Activated CD8-positive, alpha-beta memory T cell treated with anti-CD3 and anti-CD28 coated beads for 4 hours (primary cell): ENCODE results near the gene NUDT1.

Experiments
- DNase-seq, 2 donors: peaks; one replicate each; pipeline ENCODE4 v3.0.0-alpha.2; 2020; ENCODE audit warnings: low read depth in 2 of 2

NUDT1 gene

DNA sequence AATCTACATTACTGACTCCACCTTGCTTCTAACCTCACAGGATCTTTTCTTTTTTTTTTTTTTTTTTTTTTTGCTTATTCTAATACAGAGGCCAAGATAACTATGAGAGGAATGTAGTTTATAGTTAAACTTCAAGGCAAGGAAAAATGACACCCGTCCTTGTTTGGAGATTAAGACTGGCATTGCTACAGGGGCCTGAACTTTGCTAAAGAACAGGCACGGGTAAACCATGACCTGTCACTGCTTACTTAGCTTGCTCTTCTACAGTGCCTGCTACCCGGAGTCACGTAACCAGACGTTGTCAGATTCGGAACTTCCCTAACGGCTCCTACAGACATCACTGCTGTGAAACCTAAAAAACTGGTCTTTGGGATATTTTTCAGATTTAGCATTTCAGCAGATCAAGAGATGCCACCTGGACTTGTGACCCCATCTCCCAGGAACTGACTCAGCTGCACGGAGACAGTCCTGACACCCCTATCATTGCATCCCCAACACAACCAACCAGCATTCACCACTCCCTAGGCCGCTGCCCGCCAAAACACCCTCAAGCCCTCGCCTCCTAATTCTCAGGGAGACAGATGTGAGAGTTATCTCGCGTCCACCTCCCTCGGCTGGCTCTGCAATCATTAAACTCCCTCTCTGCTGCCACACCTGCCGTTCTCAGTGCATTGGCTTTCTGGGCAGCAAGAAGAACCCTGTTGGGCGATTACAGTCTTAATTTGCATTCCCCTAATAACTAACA, 36.8 kb upstream of the NUDT1 start:
- DNase-seq = no peak

DNA sequence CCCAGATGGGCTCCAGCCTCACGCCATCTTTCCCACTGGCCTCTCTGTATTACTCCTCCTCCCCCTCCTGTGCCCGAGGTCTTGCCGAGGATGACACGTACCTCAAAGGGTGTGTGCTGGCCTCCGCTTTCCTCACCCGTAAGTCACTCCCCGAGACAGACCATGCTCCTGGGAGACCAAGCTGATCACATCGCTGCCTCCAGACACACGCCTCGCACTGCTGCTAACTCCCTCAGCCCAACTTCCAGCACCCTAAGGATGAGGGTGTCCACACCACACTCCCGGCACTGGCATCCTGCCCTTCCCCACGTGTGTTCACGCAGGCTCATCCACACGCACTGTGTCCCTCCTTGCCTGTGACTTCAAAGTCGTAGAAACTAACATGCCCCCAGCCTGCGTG, 33.3 kb upstream of the NUDT1 start:
- no peak for DNase-seq

DNA sequence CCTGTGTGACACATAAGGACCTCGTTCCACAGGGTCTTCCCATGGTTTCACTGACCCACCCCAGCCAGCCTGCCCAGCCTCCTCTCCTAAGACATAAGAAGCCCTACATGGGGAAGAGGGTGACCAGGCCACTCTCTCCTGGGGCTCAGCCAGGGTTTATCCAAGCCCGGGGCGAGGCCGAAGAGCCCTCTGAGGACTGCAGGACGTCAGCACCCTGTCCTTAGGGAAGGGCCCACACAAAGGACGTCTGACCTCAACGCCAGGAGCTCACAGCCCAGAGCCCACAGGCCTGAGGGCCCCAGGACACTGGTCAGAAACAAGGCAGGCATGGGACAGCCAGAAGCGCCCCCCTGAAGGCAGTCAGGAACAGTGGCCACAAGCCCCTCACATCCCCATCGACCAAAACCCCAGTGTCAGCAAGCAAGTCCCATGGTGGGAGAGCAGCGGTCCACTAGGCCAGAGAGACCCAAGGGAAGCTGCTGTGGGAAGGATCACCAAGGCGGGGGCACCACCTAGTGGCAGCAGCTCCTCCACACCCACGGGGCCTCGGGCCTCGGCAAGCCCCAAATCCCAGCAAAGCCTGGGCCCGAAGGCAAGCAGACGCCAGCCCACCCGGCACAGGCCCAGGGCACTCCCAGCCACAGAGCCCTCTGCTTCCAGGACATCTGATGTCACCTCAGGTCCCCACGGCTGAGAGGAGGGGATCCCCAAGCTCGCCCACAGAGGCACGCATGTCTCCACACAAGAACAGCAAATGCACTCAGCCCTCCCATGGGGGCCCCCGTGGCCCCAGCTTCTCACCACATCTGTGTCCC, 32.7 kb upstream of the NUDT1 start:
- no peak for DNase-seq

DNA sequence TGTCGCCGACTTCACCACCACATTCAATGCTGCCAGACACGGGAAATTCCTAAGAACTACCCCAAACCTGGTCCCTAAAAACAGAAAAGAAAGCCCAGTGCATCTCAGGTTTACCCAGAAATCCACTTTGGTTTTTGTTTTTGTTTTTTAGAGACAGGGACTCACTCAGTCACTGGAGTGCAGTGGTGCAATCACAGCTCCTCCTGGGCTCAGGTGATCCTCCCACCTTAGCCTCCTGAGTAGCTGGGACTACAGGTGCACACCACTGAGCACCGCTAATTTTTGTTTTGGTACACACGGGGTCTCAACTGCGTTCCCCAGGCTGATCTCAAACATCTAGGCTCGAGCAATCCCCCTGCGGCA, 32.1 kb upstream of the NUDT1 start:
- DNase-seq = no peak

DNA sequence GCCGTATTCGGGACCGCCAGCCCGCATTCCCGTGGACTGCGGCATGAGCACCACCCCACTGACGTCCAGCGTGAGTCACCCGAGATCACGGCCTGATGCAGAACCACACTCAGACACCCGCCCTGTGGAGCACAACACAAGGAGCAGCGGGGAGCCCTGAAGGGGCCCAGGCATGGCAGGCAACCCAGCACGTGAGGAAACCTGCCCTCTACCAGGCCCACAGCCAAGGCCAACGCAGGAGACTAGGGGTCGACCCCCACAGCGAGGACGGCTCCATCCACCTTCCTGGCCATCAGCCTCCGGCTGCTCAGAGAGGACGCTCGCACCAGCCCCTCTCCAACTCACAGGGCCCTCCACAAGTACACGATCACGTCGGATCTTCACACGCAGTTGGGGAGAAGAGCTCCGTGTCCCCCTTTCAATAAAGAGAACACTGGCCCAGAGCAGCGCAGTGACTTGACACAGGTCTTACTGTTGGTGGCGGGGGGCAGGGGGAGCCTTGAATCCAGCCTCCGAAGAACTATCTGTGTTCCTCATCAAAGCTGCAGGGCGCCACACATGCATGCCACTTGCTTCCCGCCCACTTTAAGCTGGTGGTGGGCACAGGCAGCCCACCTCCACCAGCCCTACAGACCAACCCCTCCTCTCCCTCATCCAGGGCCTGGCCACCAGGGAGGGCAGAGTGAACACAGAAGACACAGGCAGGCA, 31.3 kb upstream of the NUDT1 start:
- DNase-seq = no peak

DNA sequence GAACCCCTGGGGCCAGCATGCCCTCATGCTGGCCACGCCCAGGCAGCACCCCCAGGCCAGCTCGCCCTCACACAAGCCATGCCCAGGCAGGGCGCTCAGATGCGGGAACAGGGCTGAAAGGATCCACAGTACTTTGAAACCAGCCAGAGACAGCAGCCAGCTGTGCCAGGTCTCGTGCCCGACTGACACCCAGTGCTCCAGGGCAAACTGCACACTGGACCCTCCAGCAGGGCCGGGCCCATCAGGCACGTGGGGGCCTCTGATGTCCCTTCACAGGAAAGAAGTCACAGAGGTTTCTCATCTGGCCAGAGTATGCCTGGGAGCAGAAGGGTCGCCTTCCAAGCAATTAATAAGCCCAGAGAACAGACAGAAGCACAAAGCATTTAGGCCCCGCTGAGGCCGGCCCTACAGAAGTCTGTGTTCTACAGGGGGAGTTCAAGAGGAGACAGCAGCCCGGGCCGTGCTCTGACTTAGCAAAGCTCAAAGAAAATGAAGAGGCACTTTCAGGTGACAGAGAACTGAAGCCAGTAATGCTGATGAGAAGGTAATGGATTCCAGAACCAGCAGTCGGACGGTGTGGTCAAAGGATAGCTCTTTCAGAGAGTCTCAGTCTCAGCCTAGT, 30.7 kb upstream of the NUDT1 start:
- no peak for DNase-seq

DNA sequence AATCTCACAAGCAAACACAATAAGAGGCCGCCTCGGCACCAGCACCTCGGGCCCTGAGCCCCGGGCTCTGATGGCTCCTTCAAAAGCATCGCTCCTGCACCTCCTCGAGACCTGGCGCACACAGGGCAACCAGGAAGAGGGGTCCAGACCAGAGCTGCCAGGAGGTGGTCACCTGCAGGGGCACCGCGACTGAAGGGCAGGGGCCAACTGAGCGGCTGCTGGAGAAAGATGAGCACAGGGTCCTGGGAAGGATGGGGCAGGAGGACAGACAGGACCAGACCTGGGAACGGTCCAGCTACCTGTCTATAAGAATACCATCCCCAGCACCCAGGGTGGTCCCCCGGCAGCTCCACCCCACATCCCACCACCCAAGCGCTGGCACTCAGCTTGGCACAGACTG, 30.1 kb upstream of the NUDT1 start:
- DNase-seq = no peak

DNA sequence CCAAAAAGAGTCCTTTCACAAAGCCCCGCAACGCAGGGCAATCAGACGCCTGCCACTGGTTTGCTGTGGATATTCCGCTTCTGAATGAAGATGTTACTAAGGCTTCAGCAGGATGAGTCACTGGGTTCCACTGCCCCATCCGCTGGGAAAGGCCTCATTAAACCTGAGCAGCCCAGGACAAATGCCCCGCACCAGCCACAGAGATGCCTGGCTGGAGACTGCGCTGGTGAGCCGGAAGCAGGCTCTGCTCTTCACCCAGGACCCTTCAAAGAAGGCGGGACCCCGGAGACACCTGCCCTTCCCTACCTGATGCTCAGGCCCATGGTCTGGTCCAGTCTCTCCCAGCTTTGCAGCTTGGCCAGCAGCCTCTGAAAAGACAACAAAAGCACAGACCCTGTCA, 29.1 kb upstream of the NUDT1 start:
- DNase-seq = no peak

DNA sequence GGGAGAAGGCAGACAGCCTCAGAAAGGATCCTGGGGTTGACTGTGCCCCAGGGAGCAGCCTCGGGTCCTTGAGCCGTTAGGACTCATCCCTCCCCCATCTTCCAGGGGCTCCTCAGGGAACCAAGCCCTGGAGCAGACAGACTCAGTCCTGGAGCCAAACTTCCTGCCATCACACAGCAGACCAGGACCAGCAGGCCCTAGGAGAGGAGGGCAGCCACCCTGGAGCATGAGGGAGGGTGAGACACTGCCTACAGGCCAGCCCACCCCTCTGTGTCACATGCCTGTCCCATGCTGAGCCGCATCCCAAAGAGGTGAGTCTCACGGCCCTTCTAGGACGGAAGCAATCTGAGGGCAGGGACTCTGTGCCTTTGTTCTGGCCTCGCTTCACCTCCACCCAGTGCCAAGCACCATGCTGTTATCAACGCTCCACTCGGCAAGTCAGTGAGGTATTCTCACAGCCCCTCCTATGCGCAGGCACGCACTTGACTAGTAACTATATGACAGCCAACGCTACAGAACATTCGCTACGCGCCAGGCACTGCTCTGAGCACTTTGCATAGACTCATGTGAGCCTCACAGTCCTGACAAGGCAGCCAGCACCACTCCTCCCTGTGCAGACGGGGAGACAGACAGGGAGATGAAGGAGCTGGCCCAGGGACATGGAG, 28.3 kb upstream of the NUDT1 start:
- no peak for DNase-seq

DNA sequence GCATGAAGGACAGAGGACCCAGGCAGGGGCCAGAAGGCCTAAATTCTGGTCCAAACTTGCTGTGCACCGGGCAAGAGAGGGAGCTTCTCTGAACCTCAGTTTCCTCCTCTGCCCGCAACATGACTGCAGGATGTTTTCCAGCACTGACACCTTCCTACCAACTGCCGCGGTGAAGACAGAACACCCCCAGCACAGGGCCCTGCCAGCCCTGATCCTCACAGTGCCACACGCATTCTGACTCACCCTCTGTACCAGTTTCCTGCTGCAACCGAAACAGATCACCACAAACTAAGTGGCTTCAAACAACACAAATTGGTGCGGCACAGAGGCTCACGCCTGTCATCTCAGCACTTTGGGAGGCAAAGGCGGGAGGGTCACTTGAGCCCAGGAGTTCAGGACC, 27.4 kb upstream of the NUDT1 start:
- DNase-seq = no peak

DNA sequence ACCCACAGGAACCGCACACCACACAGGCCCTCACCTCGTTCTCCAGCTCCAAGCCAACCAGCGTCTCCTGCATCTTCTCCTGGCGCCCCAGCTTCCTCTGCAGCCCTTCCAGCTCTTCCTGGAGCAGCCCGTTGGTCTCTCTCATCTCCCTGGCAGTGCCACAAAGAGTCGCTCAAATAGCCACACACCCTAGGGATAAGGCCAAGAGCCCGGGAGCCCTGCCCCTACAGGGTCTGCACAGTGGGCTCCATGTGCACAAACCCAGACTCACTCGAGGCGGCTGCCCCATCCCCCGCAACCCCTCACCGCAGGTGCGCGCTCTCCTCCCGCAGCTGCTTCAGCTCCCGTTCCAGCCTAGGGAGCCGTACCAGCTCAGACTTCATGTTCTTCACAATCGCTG, 26.2 kb upstream of the NUDT1 start:
- DNase-seq = no peak

DNA sequence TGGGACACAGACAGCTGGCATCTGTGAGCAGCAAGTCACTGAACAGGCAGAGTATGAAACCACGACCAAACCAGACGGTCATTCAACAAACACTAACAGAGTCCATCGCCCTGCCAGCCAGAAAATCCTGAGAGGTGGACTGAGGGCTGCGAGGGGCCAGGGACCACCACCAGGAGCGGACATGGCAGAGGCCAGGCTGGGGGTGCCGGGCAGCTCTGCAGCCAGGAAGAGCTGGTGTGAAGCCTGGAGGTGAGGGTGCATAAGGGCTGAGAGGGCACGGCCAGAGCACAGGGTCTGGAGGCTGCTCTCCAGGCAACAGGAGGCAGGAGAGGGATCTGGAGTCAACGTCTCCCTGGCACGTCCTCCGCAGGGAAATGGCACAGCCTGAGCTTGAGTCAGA, 24.8 kb upstream of the NUDT1 start:
- DNase-seq = no peak

DNA sequence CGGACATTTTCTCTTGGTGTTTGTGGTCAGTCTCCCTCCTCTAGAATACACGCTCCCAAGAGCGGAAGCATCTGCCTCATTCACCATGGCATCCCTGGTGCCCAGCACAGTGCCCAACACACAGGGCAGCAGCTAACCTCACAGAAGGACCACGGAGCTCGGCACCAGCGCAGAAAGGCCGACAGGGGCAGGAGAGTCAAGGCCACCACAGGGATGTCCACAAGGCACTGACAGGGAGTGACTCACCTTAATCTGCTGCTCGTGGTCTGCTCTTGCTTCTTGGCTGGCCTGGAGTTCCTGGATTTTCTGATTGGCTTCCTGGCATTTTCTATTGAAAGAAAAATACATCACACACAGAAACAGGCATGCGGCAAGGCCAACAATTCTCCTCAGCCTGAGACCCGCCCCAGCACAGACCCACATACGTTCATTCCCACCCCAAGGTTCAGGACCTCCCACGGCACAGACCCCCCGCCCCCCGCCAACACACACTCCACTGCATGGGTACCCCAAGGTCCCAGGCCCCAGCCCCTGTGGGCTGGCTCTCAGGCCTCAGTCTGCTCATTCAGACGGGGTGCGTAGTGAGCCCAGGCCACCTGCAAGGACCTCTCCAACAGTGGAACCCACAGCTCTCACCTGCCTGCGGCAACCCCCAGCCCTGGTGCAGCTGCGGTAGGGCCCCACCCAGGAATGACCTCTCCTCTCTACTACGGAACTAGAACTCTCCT, 24.1 kb upstream of the NUDT1 start:
- no peak for DNase-seq

DNA sequence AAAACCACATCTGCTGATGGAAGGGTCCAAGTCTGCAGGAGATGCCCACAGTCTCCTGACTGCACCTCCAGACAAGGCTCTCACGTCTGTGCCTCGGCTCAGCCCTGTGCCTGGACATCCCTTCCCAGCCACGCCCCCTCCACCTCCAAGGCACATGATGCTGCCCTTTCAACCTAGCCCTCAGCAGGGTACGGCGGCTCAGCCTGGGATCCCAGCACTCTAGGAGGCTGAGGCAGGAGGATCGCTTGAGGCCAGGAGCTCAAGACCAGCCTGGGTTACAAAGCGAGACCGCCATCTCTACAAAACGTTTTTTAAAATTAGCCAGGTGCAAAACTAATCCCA, 23.6 kb upstream of the NUDT1 start:
- no peak for DNase-seq

DNA sequence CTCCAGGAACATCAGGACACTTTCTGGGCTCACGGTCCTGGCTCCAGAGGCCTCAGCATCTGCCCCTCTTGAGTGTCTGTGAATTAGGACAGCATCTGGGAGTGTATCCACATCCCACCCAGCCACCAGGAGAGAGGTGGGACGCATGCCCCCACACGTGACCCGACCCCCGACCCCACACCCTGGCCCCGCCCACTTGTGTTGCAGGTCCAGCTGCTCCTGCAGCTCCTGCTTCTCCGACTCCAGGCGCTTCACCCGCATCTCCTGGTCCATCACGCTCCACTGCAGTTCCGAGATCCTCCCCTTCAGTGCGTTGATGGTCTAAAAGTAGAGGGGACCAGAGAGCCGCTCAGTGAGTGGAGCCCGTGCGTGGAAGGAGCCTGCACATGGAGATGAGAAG, 22.9 kb upstream of the NUDT1 start:
- DNase-seq = no peak

DNA sequence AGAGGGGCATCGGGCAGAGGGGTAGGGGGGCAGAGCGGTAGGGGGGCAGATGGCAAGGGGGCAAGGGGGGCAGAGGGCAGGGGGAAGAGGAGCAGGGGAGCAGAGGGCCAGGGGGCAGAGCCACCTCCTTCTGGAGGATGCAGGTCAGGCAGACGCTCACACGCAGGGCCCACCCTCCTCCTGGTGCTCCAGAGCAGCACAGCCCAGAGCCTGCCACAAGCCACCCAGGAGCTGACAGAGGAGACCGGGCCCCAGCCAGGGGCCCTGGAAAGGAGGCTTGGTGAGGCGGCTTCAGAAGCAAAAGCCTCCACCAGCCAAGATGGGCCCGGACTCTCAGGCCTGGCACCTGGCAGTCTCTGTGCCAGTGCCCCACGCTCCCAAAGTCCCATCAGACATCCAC, 22.4 kb upstream of the NUDT1 start:
- DNase-seq = no peak

DNA sequence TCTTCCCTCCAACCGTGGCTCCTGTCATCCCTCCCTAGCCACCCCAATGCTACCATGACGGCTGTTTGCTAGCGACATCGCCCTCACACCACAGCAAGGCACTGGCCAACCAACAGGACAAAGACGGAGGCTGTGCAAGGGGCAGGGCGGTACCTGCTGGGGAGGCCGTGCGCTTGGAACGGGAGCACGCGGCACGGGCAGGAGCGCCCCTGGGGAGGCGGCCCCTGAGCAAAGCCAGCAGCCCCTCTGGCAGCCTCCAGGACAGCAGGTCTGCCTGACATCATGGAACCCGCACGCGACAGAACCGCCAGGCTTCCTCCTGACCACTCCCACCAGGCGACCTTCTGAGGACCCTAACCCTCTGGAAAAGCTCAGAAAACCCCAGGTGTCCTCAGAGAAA, 22.0 kb upstream of the NUDT1 start:
- DNase-seq = no peak

DNA sequence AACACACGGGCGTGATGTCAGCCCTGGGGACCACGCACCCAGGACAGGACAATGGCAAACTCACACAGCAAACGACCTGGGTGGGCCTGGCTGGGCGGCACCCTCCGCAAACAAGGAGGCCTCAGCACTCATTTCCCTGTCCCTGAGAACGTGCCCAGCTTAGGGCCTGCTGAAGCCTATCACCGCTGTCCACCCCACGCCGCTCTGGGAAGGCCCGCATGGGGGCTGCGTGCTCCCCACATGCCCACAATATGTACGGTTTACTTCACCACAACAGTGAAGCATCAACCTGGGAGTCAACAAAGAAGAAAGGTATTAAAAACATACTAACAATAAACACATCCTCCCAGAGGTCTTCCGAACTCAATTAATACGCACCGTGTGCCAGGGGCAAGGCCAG, 21.5 kb upstream of the NUDT1 start:
- no peak for DNase-seq

DNA sequence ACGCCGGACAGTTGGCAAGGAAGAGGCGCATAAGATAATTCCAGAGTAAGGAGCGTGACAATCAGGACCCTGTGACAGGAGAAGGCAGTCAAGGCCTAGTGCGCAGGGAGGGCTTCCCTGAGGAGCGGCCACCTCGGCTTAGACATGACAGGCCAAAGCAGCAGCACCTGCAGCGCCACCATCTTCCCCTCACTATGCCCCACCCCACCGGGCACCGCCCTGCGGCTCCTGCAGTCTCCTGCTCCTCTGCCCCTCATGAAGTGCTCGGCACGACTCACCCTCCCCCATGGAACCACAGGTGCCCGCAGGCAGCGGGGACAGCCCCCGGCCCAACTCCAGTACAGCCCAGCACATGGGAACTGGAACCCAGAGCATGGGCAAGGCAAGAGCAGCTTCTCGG, 21.1 kb upstream of the NUDT1 start:
- DNase-seq = no peak

DNA sequence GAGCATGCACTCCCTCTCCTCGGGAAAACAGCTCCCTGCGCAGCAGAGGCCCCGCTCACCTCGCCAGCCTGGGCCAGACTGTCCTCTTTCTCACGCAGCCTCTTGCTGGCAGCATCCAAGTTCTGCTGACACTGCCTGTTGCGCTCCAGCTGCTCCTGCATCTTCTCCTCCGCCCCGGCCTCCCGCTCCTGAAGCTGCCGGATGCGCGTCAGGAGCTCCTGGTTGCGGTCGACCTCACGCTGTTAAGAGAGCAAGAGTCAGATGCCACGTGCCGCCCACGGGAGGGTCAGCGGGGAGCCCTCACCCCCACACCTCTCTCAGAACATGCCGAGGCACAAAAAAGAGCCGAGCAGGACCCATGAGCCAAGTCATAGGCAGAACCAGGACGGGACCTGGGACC, 19.5 kb upstream of the NUDT1 start:
- no peak for DNase-seq

DNA sequence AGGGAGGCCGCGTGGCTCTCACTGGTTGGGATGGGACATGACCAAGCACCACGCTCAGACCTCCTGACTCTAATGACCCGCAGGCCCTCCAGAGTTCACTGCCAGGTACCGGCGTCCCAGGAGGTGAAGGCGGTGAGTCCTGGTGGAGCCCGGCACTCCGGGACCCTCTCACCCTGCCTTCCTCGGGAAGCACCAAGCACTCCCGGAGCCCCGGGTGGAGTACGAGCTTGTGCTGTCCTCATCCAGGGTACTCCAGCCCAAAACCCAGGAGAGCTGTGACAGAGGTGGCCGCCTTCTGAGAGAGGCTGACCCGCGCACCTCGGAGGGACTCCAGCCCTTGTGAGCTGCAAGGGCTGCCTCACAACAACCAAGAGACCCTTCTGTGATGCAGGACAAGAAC, 18.7 kb upstream of the NUDT1 start:
- no peak for DNase-seq
